Coronary artery (tissue), 2 donors: ENCODE data around the gene CEP112.
"Not testable (repeated sequence)": the region's sequence is repeated elsewhere in the genome, so short reads cannot be mapped to it uniquely, and the experiment has no call there.

Experiments
- DNase-seq: peaks from one replicate; pipeline ENCODE4 v3.0.0-alpha.2; 2017; ENCODE audit warnings: low spot score
- H3K27ac ChIP-seq, 2 donors: fragments of 200-600 bp; sonication (generic); one replicate each; pipeline ENCODE4 v1.5.1; 2016 to 2019
- H3K4me3 ChIP-seq: fragments of 200-600 bp; sonication (generic); 2 replicates; pipeline ENCODE4 v1.5.1; 2016; ENCODE audit warnings: mild to moderate bottlenecking, moderate library complexity
- CTCF ChIP-seq: fragments of 200-600 bp; sonication (generic); IDR thresholded peaks from one replicate; pipeline ENCODE4 v1.5.1; 2019; ENCODE audit warnings: antibody characterized with exemption

The CEP112 gene

GRCh38 chr17:66088173-66088572 lies 103.8 kb downstream of the CEP112 start:
- no peak for DNase-seq
- no peak overlapping the region for H3K4me3 ChIP-seq
- TF ChIP-seq CTCF, result no peak
- H3K27ac ChIP-seq, result no peak overlapping the region

GRCh38 chr17:66087073-66087472 lies 104.9 kb downstream of the CEP112 start:
- H3K4me3 ChIP-seq, result no peak overlapping the region
- no peak for DNase-seq
- H3K27ac ChIP-seq, result no peak overlapping the region
- no peak for TF ChIP-seq CTCF

GRCh38 chr17:66085221-66085620 lies 106.7 kb downstream of the CEP112 start:
- no peak for DNase-seq
- H3K27ac ChIP-seq, result no peak overlapping the region
- no peak for TF ChIP-seq CTCF
- H3K4me3 ChIP-seq, result no peak overlapping the region

GRCh38 chr17:66080670-66081069 lies 111.3 kb downstream of the CEP112 start:
- not testable (repeated sequence) for H3K27ac ChIP-seq, DNase-seq, H3K4me3 ChIP-seq

GRCh38 chr17:66076546-66077190 lies 115.3 kb downstream of the CEP112 start:
- no peak for DNase-seq
- TF ChIP-seq CTCF, result no peak
- Histone ChIP-seq H3K27ac (no peak overlapping the region), H3K4me3 (no peak overlapping the region)

- no peak for TF ChIP-seq CTCF
These were observed 118.5 kb downstream of the CEP112 start for GRCh38 chr17:66073384-66073783.

GRCh38 chr17:66063686-66064085 lies 128.2 kb downstream of the CEP112 start:
- H3K4me3 ChIP-seq, result no peak overlapping the region
- TF ChIP-seq CTCF, result no peak
- no peak overlapping the region for H3K27ac ChIP-seq
- no peak for DNase-seq

More at GRCh38 chr17:66073384-66073783, 118.5 kb downstream of the CEP112 start:
- DNase-seq, result no peak
- H3K27ac ChIP-seq, result no peak overlapping the region
- H3K4me3 ChIP-seq, result no peak overlapping the region
